H9 (cell line): Measurements from ENCODE around the gene JAKMIP1. TPM values are rescaled to one million over a fixed set of nuclear protein-coding genes. Genes with fewer than 3 reads are reported as not detected.

Experiments used
- DNase-seq: peaks from one replicate; pipeline ENCODE4 v3.0.0-alpha.2; 2017
- H2AFZ ChIP-seq: one replicate; pipeline ENCODE4 v1.6.1; 2013; ENCODE audit warnings: mild to moderate bottlenecking, low read length, control low read depth, moderate library complexity
- H2AK5ac ChIP-seq: 2 replicates; pipeline ENCODE4 v1.6.1; 2013; ENCODE audit warnings: low read length, control low read depth, mixed read lengths; ENCODE audit not compliant: insufficient read length
- H2BK120ac ChIP-seq: one replicate; pipeline ENCODE4 v1.6.1; 2013; ENCODE audit warnings: low read depth, mild to moderate bottlenecking, low read length, control low read depth, inconsistent platforms; ENCODE audit not compliant: poor library complexity, severe bottlenecking
- H2BK12ac ChIP-seq: 2 replicates; pipeline ENCODE4 v1.6.1; 2013; ENCODE audit warnings: low read length, control low read depth, mixed read lengths, low read depth; ENCODE audit not compliant: insufficient read length
- H2BK15ac ChIP-seq: 2 replicates; pipeline ENCODE4 v1.6.1; 2013; ENCODE audit warnings: low read depth, low read length, control low read depth
- H2BK20ac ChIP-seq: one replicate; pipeline ENCODE4 v1.6.1; 2013; ENCODE audit warnings: low read depth, mild to moderate bottlenecking, low read length, control low read depth, inconsistent platforms; ENCODE audit not compliant: poor library complexity, severe bottlenecking
- H2BK5ac ChIP-seq: 2 replicates; pipeline ENCODE4 v1.6.1; 2013; ENCODE audit warnings: low read length, control low read depth, mixed read lengths; ENCODE audit not compliant: insufficient read length
- H3K14ac ChIP-seq: 2 replicates; pipeline ENCODE4 v1.6.1; 2013; ENCODE audit warnings: low read length, control low read depth; ENCODE audit not compliant: insufficient read depth
- H3K18ac ChIP-seq: 2 replicates; pipeline ENCODE4 v1.6.1; 2013; ENCODE audit warnings: low read depth, mild to moderate bottlenecking, mixed read lengths, low read length, control low read depth; ENCODE audit not compliant: insufficient read length
- H3K23ac ChIP-seq: 2 replicates; pipeline ENCODE4 v1.6.1; 2013; ENCODE audit warnings: low read length, control low read depth, mixed read lengths, low read depth; ENCODE audit not compliant: insufficient read length
- H3K23me2 ChIP-seq: 2 replicates; pipeline ENCODE4 v1.6.1; 2013; ENCODE audit warnings: low read depth, mild to moderate bottlenecking, mixed read lengths, low read length, control low read depth; ENCODE audit not compliant: insufficient read length, poor library complexity, severe bottlenecking
- H3K27ac ChIP-seq: 2 replicates; pipeline ENCODE4 v1.5.1; 2013; ENCODE audit warnings: low read length, control low read depth, mixed read lengths, low read depth; ENCODE audit not compliant: insufficient read length
- H3K27me3 ChIP-seq: 2 replicates; pipeline ENCODE4 v1.6.1; 2013; ENCODE audit warnings: low read length, control low read depth, inconsistent platforms; ENCODE audit not compliant: insufficient read depth
- H3K4ac ChIP-seq: 2 replicates; pipeline ENCODE4 v1.6.1; 2013; ENCODE audit warnings: low read depth, mild to moderate bottlenecking, control low read depth, inconsistent platforms, low read length, moderate library complexity
- H3K4me1 ChIP-seq: 2 replicates; pipeline ENCODE4 v1.6.1; 2013; ENCODE audit warnings: low read length, control low read depth, inconsistent platforms; ENCODE audit not compliant: insufficient read depth
- H3K4me2 ChIP-seq: 2 replicates; pipeline ENCODE4 v1.6.1; 2013; ENCODE audit warnings: low read length, control low read depth, mixed read lengths; ENCODE audit not compliant: insufficient read length, insufficient read depth
- H3K56ac ChIP-seq: 2 replicates; pipeline ENCODE4 v1.6.1; 2013; ENCODE audit warnings: low read depth, mild to moderate bottlenecking, mixed read lengths, low read length, control low read depth; ENCODE audit not compliant: insufficient read length
- H3K79me1 ChIP-seq: 2 replicates; pipeline ENCODE4 v1.6.1; 2013; ENCODE audit warnings: low read depth, mild to moderate bottlenecking, moderate library complexity, low read length, control low read depth, inconsistent platforms; ENCODE audit not compliant: insufficient read depth, poor library complexity, severe bottlenecking
- H3K79me2 ChIP-seq: 2 replicates; pipeline ENCODE4 v1.6.1; 2013; ENCODE audit warnings: low read length, control low read depth, inconsistent platforms; ENCODE audit not compliant: insufficient read depth
- H3K9ac ChIP-seq: 2 replicates; pipeline ENCODE4 v1.6.1; 2013; ENCODE audit warnings: low read length, control low read depth, mixed read lengths; ENCODE audit not compliant: insufficient read length; ENCODE audit errors: extremely low read depth
- H3K9me3 ChIP-seq: one replicate; pipeline ENCODE4 v1.6.1; 2013; ENCODE audit warnings: low read depth, low read length, inconsistent platforms; ENCODE audit not compliant: control insufficient read depth
- H3T11ph ChIP-seq: one replicate; pipeline ENCODE4 v1.6.1; 2013; ENCODE audit warnings: mild to moderate bottlenecking, low read length, control low read depth, inconsistent platforms
- H4K20me1 ChIP-seq: one replicate; pipeline ENCODE4 v1.6.1; 2013; ENCODE audit not compliant: control insufficient read depth, insufficient read length, insufficient read depth
- H4K5ac ChIP-seq: 2 replicates; pipeline ENCODE4 v1.6.1; 2013; ENCODE audit warnings: low read depth, mild to moderate bottlenecking, mixed read lengths, low read length, control low read depth; ENCODE audit not compliant: insufficient read length
- H4K8ac ChIP-seq: replicated peaks from 2 replicates; pipeline ENCODE4 v1.6.1; 2013; ENCODE audit warnings: low read length, control low read depth, mixed read lengths, low read depth; ENCODE audit not compliant: insufficient read length
- H4K91ac ChIP-seq: 2 replicates; pipeline ENCODE4 v1.6.1; 2013; ENCODE audit warnings: low read depth, mild to moderate bottlenecking, moderate library complexity, mixed read lengths, low read length, control low read depth; ENCODE audit not compliant: insufficient read length
- H3K27ac Mint-ChIP-seq, 3 experiments: 2 replicates in 2 of 3; 3 replicates in 1 of 3; pipeline ENCODE4 v1.8.0; 2020 to 2021; ENCODE audit warnings: mixed read lengths in 3 of 3, mild to moderate bottlenecking in 1 of 3, moderate library complexity in 1 of 3
- H3K27me3 Mint-ChIP-seq: 2 replicates; pipeline ENCODE4 v1.8.0; 2021; ENCODE audit warnings: low read depth, mild to moderate bottlenecking, moderate library complexity, mixed read lengths
- H3K36me3 Mint-ChIP-seq, 3 experiments: 2 replicates in 2 of 3; 3 replicates in 1 of 3; pipeline ENCODE4 v1.8.0; 2020 to 2021; ENCODE audit warnings: low read depth in 3 of 3, mixed read lengths in 3 of 3; ENCODE audit not compliant: insufficient read depth in 1 of 3
- H3K4me1 Mint-ChIP-seq, 2 experiments: 2 replicates each; pipeline ENCODE4 v1.8.0; 2020; ENCODE audit warnings: mixed read lengths in 2 of 2
- H3K4me3 Mint-ChIP-seq, 2 experiments: 2 replicates in 1 of 2; 3 replicates in 1 of 2; pipeline ENCODE4 v1.8.0; 2020 to 2021; ENCODE audit warnings: mild to moderate bottlenecking in 2 of 2, mixed read lengths in 2 of 2, moderate library complexity in 1 of 2
- H3K9me3 Mint-ChIP-seq, 2 experiments: 2 replicates in 1 of 2; 3 replicates in 1 of 2; pipeline ENCODE4 v1.8.0; 2020; ENCODE audit warnings: mild to moderate bottlenecking in 2 of 2, mixed read lengths in 2 of 2, moderate library complexity in 1 of 2
- CTCF ChIP-seq: fragments of 200-600 bp; sonication (generic); conservative IDR thresholded peaks from 3 replicates; pipeline ENCODE4 v1.8.0; 2021; ENCODE audit warnings: antibody characterized with exemption, mild to moderate bottlenecking
- WGBS: extraction: QIAGEN DNeasy Blood & Tissue Kit; methylation state at CpG from one replicate; pipeline ENCODE4 v1.1.7; 2013; ENCODE audit warnings: missing lambda C conversion rate, low lambda C conversion rate, mixed read lengths; ENCODE audit not compliant: insufficient read length; ENCODE audit errors: extremely low coverage; 5-methylcytosine and 5-hydroxymethylcytosine counted together
- total RNA-seq: library from RNA; stranded (reverse); gene quantifications from 2 replicates; pipeline ENCODE4 v1.2.1, GENCODE V29; 2021

The JAKMIP1 gene
- total RNA-seq, 1 experiment from 2014 or later, result 1.5 TPM

DNA sequence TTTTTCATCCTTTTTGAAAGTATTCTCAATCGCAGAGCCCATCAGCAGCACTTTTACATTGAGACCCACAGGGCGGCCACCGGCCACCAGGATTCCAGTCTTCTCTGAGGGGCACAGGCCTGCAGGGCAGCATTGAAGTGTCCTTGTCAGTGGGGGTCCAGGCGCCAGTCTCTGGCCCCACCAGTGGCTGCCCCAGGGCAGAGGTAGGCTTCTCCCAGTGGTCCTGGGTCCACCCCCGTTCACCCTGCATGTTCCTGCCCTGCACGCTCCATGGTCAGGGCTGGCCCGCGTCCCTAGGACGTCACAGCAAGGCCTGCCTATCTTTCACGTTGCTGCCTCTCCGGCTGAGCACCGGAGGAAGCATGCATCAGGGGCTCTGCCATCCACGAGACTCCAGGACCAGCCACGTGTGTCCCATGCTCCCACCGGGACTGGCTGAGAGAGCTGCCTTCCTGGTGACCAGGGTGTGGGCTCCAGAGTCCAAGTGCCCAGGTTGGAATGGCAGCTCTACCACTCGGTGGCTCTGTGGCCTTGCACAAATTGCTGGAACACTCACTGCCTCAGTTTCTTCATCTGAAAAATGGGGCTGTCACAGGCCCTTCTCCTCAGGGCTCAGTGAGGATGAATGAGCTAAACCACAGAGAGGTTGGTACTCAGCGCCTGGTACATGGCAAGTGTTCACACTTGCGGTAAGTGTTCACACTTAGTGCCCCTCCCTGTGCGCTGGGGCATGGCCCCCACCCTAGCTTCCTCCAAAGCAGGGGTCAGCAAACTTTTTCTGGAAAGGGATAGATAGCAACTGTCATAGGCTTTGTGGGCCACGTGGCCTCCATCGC is 30.7 kb upstream of the JAKMIP1 start:
- Histone ChIP-seq H4K91ac (no peak overlapping the region), H2BK5ac (no peak overlapping the region), H3K23me2 (no peaks in the 10 kb centered on the region), H3K4me2 (no peak overlapping the region), H3K27me3 (no peaks in the 10 kb centered on the region), H3K23ac (no peak overlapping the region), H2BK20ac (no peak overlapping the region), H4K5ac (no peak overlapping the region), H2BK120ac (no peak overlapping the region), H3K27ac (no peak overlapping the region), H2AK5ac (no peak overlapping the region), H3K79me1 (no peaks in the 10 kb centered on the region), H4K20me1 (no peaks in the 10 kb centered on the region), H3K79me2 (no peaks in the 10 kb centered on the region), H3K56ac (no peak overlapping the region), H2BK15ac (no peak overlapping the region), H4K8ac (no peak overlapping the region), H3T11ph (no peak overlapping the region), H3K4me1 (no peaks in the 10 kb centered on the region), H3K9ac (no peak overlapping the region), H3K4ac (no peak overlapping the region), H2AFZ (no peak overlapping the region), H3K14ac (no peak overlapping the region), H3K18ac (no peak overlapping the region), H2BK12ac (no peak overlapping the region), H3K9me3 (no peaks in the 10 kb centered on the region)
- no peak for TF ChIP-seq CTCF
- Mint-ChIP-seq H3K27me3 (peaks cover 5% of the 10 kb centered on the region; the same call in 1 of the 2 replicates), H3K9me3 (no peaks in the 10 kb centered on the region), H3K4me3 (no peak overlapping the region), H3K36me3 (no peaks in the 10 kb centered on the region), H3K4me1 (peaks cover 0 to 13% of the 10 kb centered on the region in 2 experiments; a peak in 2 of 4 replicates), H3K27ac (no peak overlapping the region)
- peak; percentile 21 for DNase-seq
- no CpG with 5 or more reads among the region's 21 CpGs for WGBS
